GM19023 (cell line): ENCODE results near the gene TNFRSF21.
A peak's percentile ranks its signal among the peaks of the same experiment; 100 is the strongest.
"Not testable (repeated sequence)": the region's sequence is repeated elsewhere in the genome, so short reads cannot be mapped to it uniquely, and the experiment has no call there.

Source experiments
- ATAC-seq: cut with Tn5 transposase; IDR thresholded peaks from one replicate; pipeline ENCODE4 v1.9.1; 2021; ENCODE audit warnings: mild to moderate bottlenecking, moderate library complexity; ENCODE audit not compliant: unreplicated experiment

The TNFRSF21 gene

GRCh38 chr6:47323887-47324286, 14.2 kb upstream of the TNFRSF21 start:
- ATAC-seq, result no peak

- no peak for ATAC-seq
These were observed 13.6 kb upstream of the TNFRSF21 start for GRCh38 chr6:47323321-47323720.

GRCh38 chr6:47321577-47321976, 11.9 kb upstream of the TNFRSF21 start:
- no peak for ATAC-seq

- ATAC-seq, result no peak
These were observed 10.2 kb upstream of the TNFRSF21 start for GRCh38 chr6:47319867-47320266.

- ATAC-seq, result no peak
These were observed 9.7 kb upstream of the TNFRSF21 start for GRCh38 chr6:47319382-47319781.

GRCh38 chr6:47318236-47318989, 8.7 kb upstream of the TNFRSF21 start:
- ATAC-seq, result no peak

- not testable (repeated sequence) for ATAC-seq
These were observed 5.5 kb upstream of the TNFRSF21 start for GRCh38 chr6:47315181-47315580.

- ATAC-seq, result no peak
These were observed 401 bp upstream of the TNFRSF21 start for GRCh38 chr6:47310131-47310480.

GRCh38 chr6:47308552-47309290, 984 bp downstream of the TNFRSF21 start:
- ATAC-seq, result peak; percentile 1

- ATAC-seq, result no peak
These were observed 1.5 kb downstream of the TNFRSF21 start for GRCh38 chr6:47308198-47308517.

GRCh38 chr6:47307362-47308197, 2.1 kb downstream of the TNFRSF21 start:
- no peak for ATAC-seq

GRCh38 chr6:47306887-47307286, 2.8 kb downstream of the TNFRSF21 start:
- no peak for ATAC-seq

GRCh38 chr6:47303861-47304260, 5.8 kb downstream of the TNFRSF21 start:
- ATAC-seq, result no peak

GRCh38 chr6:47303342-47303741, 6.4 kb downstream of the TNFRSF21 start:
- ATAC-seq, result peak; percentile 40

GRCh38 chr6:47302043-47302442, 7.7 kb downstream of the TNFRSF21 start:
- ATAC-seq, result peak; percentile 63

GRCh38 chr6:47301441-47301840, 8.3 kb downstream of the TNFRSF21 start:
- ATAC-seq, result no peak

GRCh38 chr6:47300417-47300816, 9.3 kb downstream of the TNFRSF21 start:
- no peak for ATAC-seq

GRCh38 chr6:47299965-47300364, 9.7 kb downstream of the TNFRSF21 start:
- ATAC-seq, result no peak

GRCh38 chr6:47298475-47298874, 11.2 kb downstream of the TNFRSF21 start:
- ATAC-seq, result no peak

- ATAC-seq, result no peak
These were observed 14.7 kb downstream of the TNFRSF21 start for GRCh38 chr6:47294990-47295389.

- ATAC-seq, result no peak
These were observed 16.8 kb downstream of the TNFRSF21 start for GRCh38 chr6:47292944-47293343.

GRCh38 chr6:47292027-47292426, 17.7 kb downstream of the TNFRSF21 start:
- no peak for ATAC-seq
